ENCODE data around the gene CAPRIN1. TPM values are rescaled to one million over a fixed set of nuclear protein-coding genes. Genes with fewer than 3 reads are reported as not detected.
"Not testable (repeated sequence)": the region's sequence is repeated elsewhere in the genome, so short reads cannot be mapped to it uniquely, and the experiment has no call there.

CAPRIN1 gene
- total RNA-seq, 2 donors from 2014 or later = 191 to 241 TPM

- ATAC-seq = peak in 1 of 2 donors; percentile 63
- no peak overlapping the region for H3K27ac Mint-ChIP-seq
- no peak for DNase-seq (ENCODE audit: low spot score in 2 of 2)
- H3K9me3 Mint-ChIP-seq = no peaks in the 10 kb centered on the region
- H3K36me3 Mint-ChIP-seq = no peaks in the 10 kb centered on the region
These were observed 6.7 kb upstream of the CAPRIN1 start for GRCh38 chr11:34044664-34045485.

DNA sequence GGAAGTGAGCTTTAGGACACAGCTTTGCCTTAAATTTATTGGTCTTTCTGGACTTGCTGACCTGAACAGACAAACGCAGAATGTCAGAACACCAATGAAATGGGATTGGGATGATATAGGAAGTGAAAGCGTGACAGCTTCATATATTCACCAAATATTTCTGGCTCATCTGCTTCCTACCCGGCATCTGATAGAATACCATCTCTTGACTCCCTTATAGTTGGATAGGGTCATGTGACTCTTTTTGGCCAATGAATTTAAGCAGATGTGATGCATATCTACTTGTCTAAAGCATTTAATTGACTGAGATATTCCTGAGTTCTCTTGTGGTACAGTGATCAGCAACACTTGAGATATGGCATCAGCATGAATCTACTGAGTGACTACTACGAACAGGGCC is 2.5 kb upstream of the CAPRIN1 start:
- Mint-ChIP-seq H3K27ac (no peak overlapping the region), H3K9me3 (no peaks in the 10 kb centered on the region), H3K36me3 (peaks cover 12 to 13% of the 10 kb centered on the region in 2 donors)
- ATAC-seq (no peak), DNase-seq (ENCODE audit: low spot score in 2 of 2) (no peak)

GRCh38 chr11:34050581-34051348 is 766 bp upstream of the CAPRIN1 start:
- Mint-ChIP-seq H3K36me3 (peaks cover 17 to 20% of the 10 kb centered on the region in 2 donors), H3K9me3 (no peaks in the 10 kb centered on the region), H3K27ac (peak overlapping the region; percentile 41 to 97)
- DNase-seq (ENCODE audit: low spot score in 2 of 2) (no peak), ATAC-seq (peak; percentile 0 to 3)

- peak; percentile 85 to 88 for DNase-seq (ENCODE audit: low spot score in 2 of 2)
- peak; percentile 77 for ATAC-seq
- Mint-ChIP-seq H3K36me3 (peaks cover 17 to 22% of the 10 kb centered on the region in 2 donors), H3K27ac (peak overlapping the region; percentile 97 to 99), H3K9me3 (no peaks in the 10 kb centered on the region)
These were observed 591 bp downstream of the CAPRIN1 start for GRCh38 chr11:34052036-34052607.

DNA sequence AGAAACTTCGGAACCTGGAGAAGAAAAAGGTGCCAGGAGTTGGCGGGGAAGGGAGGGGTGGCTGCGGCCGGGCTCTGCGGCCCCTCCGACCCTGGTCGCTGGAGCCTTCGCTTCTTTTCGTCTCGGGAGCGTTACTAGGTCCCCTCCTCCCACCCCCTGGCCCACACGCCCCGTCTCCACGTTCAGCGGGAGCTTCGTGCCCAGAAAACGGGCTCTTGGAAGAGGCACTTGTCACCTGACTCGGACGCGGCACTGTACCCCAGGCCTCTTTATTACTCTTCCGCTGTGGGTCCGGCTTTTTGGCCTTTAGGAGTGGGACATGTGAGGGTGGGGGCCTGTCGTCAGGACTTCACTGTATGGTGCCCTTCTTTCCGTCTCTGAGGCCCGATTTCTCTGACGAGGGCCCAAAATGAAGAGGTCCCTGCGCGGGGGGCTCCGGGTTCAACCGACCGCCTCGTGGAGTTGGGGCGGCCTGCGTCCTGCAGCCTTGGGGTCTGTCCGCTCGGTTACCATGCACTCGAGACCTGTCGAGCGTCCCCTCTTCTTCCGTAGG is 1.2 kb downstream of the CAPRIN1 start:
- ATAC-seq (peak in 1 of 2 donors; percentile 3), DNase-seq (ENCODE audit: low spot score in 2 of 2) (peak in 1 of 2 donors; percentile 57)
- Mint-ChIP-seq H3K27ac (peak overlapping the region; percentile 97 to 99), H3K9me3 (no peaks in the 10 kb centered on the region), H3K36me3 (peaks cover 17 to 26% of the 10 kb centered on the region in 2 donors)

DNA sequence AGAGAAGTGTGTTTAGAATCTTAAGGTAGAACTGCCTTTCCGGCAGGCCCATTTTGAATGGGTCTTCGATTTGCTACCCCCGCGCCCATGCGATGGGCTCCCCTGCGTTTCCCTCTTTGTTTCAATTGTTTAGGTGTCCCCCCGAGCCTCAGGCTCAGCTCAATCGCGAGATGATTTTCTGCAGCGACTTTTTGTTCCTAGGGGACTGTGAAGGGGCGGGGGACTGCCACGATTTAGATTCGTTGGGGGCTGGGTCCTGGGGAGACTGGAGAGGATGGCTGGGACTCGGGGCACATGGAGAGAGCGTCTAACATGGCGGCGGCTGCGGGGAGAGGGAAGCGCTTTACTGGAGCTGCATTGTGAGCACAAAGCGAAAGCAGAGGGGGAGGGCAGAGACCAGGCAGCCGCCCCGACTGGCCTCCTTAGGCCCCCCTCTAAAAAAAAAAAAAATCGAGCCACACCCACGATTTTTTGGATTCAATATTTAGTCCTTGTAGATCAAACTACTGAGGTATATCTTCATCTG is 1.7 kb downstream of the CAPRIN1 start:
- Mint-ChIP-seq H3K27ac (peak overlapping the region; percentile 97 to 99), H3K9me3 (no peaks in the 10 kb centered on the region), H3K36me3 (peaks cover 17 to 26% of the 10 kb centered on the region in 2 donors)
- DNase-seq (ENCODE audit: low spot score in 2 of 2) = peak; percentile 64 to 73
- ATAC-seq = peak; percentile 44 to 58

GRCh38 chr11:34054351-34054750 is 2.8 kb downstream of the CAPRIN1 start:
- Mint-ChIP-seq H3K27ac (peak overlapping the region in 1 of 2 donors; percentile 99), H3K36me3 (peaks cover 17 to 34% of the 10 kb centered on the region in 2 donors)
- ATAC-seq; H3K9me3 Mint-ChIP-seq; DNase-seq (ENCODE audit: low spot score in 2 of 2): not testable (repeated sequence)

- Mint-ChIP-seq H3K36me3 (peaks cover 17 to 38% of the 10 kb centered on the region in 2 donors), H3K27ac (peak overlapping the region in 1 of 2 donors; percentile 81), H3K9me3 (no peaks in the 10 kb centered on the region)
- DNase-seq (ENCODE audit: low spot score in 2 of 2) (no peak), ATAC-seq (no peak)
These were observed 3.9 kb downstream of the CAPRIN1 start for GRCh38 chr11:34055218-34056000.

- no peak for ATAC-seq
- H3K36me3 Mint-ChIP-seq = peaks cover 17 to 38% of the 10 kb centered on the region in 2 donors
- DNase-seq (ENCODE audit: low spot score in 2 of 2) = no peak
These were observed 5.1 kb downstream of the CAPRIN1 start for GRCh38 chr11:34056672-34057071.

DNA sequence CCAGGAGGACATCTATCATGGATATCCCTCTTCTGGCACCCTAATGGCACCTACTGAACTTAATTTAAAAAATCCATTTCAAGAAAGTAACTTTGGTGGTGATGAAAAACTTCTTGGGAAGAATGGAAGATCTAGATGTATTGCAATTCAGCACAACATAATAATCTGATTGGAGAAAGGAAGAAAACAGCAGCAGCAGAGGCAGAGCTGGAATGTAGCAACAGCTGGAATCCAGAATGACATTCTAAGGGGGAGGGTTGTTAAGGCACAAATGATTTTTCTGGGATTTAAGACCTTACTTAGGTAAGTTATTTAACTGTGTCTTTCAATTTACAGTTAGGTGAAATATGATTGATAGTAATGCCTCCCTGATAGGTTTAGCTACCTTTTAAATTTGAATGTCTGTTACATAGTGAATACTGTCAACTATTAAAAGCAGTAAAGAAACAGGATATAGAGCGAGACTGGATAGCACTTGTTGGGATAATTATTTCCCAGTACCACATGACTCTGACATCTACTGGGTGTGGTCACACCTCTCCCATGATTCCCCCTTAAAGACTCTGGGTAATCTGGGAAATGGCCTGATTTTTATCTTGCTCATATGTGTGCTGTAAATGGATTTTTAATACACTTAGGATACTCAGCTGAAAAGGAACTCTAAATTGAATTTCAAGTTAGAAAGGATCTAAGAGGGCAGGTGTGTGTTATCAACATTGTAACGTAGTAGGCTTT is 11.7 kb downstream of the CAPRIN1 start:
- DNase-seq (ENCODE audit: low spot score in 2 of 2) = no peak
- Mint-ChIP-seq H3K9me3 (no peaks in the 10 kb centered on the region), H3K27ac (no peak overlapping the region), H3K36me3 (peaks cover 5 to 32% of the 10 kb centered on the region in 2 donors)
- ATAC-seq = no peak

More at GRCh38 chr11:34056672-34057071, 5.1 kb downstream of the CAPRIN1 start:
- no peaks in the 10 kb centered on the region for H3K9me3 Mint-ChIP-seq
- no peak overlapping the region for H3K27ac Mint-ChIP-seq

DNA sequence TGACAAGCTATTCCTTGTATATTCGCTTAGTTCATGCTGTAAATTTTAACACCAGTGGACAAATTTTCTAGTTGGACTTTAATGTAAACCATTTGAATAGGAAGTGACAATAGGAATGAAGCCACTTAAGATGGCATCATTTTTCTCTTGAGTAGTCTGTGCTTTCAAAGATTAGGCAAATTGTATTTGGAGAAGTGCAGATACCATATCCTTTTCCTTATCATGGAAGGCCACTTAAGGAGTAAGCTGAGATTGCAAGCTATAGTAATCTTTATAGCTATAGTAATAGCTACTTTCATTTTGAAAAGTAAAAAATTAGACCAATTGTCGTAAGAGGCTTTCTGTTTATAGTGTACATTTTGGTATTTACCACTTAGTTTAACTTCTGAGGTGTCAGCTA is 12.8 kb downstream of the CAPRIN1 start:
- H3K36me3 Mint-ChIP-seq = peaks cover 5 to 24% of the 10 kb centered on the region in 2 donors
- no peak overlapping the region for H3K27ac Mint-ChIP-seq
- DNase-seq (ENCODE audit: low spot score in 2 of 2) = no peak
- H3K9me3 Mint-ChIP-seq = no peaks in the 10 kb centered on the region
- ATAC-seq = no peak

GRCh38 chr11:34065505-34066203 is 14.1 kb downstream of the CAPRIN1 start:
- Mint-ChIP-seq H3K27ac (peak overlapping the region in 1 of 2 donors; percentile 81), H3K9me3 (no peaks in the 10 kb centered on the region), H3K36me3 (peaks cover 5 to 19% of the 10 kb centered on the region in 2 donors)
- ATAC-seq = peak; percentile 67 to 94
- no peak for DNase-seq (ENCODE audit: low spot score in 2 of 2)

- ATAC-seq; DNase-seq (ENCODE audit: low spot score in 2 of 2); H3K9me3 Mint-ChIP-seq: not testable (repeated sequence)
- Mint-ChIP-seq H3K36me3 (peaks cover 5 to 19% of the 10 kb centered on the region in 2 donors), H3K27ac (peak overlapping the region in 1 of 2 donors; percentile 81)
These were observed 15.2 kb downstream of the CAPRIN1 start for GRCh38 chr11:34066766-34067165.

DNA sequence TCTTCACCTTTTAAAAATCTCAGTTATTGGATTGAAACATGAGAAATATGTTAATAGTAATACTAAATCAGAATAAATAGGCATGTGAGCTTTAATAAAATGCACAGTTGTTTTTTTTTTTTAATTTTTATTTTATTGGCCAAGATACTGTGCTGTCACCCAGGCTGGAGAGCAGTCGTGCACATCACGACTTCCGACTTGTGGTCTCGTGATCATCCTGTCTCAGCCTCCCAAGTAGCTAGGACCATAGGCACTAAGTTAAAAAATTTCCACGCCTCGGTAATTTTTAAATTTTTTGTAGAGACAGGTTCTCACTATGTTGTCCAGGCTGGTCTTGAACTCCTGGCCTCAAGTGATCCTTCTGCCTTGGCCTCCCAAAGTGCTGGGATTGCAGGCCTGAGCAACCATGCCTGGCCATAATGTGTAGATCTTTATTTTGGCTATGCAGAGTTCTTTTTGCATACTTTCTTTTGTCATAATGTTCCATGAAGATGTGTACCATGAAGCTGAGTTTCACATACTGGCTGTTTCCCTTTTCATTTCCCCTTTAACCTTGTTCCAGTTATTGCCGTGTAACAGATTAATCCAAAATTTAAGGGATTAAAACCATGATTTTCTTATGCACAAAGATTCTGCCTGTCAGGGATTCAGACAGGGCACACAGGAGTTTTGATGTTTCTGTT is 16.0 kb downstream of the CAPRIN1 start:
- no peaks in the 10 kb centered on the region for H3K9me3 Mint-ChIP-seq
- DNase-seq (ENCODE audit: low spot score in 2 of 2) (no peak), ATAC-seq (no peak)
- peak overlapping the region in 1 of 2 donors; percentile 81 for H3K27ac Mint-ChIP-seq
- H3K36me3 Mint-ChIP-seq = peaks cover 5 to 19% of the 10 kb centered on the region in 2 donors
